ENCODE results near the gene APOL3. TPM values are rescaled to one million over a fixed set of nuclear protein-coding genes. Genes with fewer than 3 reads are reported as not detected.
A peak's percentile ranks its signal among the peaks of the same experiment; 100 is the strongest.
"Not testable (repeated sequence)": the region's sequence is repeated elsewhere in the genome, so short reads cannot be mapped to it uniquely, and the experiment has no call there.

Gene APOL3
- total RNA-seq, 1 experiment from 2014 or later: not detected

DNA sequence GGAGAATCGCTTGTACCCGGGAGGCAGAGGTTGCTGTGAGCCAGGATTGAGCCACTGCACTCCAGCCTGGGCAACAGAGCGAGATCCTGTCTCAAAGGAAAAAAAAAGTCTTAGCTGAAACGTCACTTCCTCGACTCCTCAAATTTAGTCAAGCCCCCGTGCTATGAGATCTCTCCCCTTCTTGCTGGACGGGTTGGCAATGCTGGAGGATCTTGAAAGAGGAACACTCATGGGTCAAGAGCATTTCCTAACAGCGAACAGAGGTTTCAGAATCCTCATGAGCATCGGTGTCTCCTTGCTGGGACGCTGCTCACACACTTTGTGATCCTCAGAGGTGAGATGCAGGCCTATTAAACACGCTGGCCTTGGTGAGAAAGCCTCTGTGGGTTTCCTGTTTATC lies 35.9 kb downstream of the APOL3 start:
- Histone ChIP-seq H4K20me1 (ENCODE audit: low read length) (no peaks in the 10 kb centered on the region), H3K79me2 (ENCODE audit: low read length) (no peaks in the 10 kb centered on the region), H3F3A (ENCODE audit: low read length, unreplicated experiment) (no peaks in the 10 kb centered on the region), H3K4me1 (ENCODE audit: insufficient read depth, low read length) (peaks cover 4% of the 10 kb centered on the region; the same call in 1 of the 2 replicates), H3K9ac (ENCODE audit: low read length) (no peak overlapping the region), H3K4me2 (ENCODE audit: low read length) (no peak overlapping the region), H3K27me3 (ENCODE audit: low read length) (no peaks in the 10 kb centered on the region), H3K4me3 (ENCODE audit: low read length) (no peak overlapping the region), H2AFZ (ENCODE audit: low read length) (no peak overlapping the region; the same call in 1 of the 2 replicates), H3K9me2 (replicated peaks; ENCODE audit: low read length) (no peaks in the 10 kb centered on the region), H3K36me3 (ENCODE audit: low read depth, low read length) (no peaks in the 10 kb centered on the region), H3K27ac (ENCODE audit: low read length) (no peak overlapping the region), H3K9me3 (ENCODE audit: low read length) (no peaks in the 10 kb centered on the region)
- intact Hi-C loops (cut with micrococcal nuclease): loop anchor here (1.0 to 10.0 kb wide), 4 partner anchors 193 to 692 kb away; no protein-coding TSS in a partner anchor
- BruUV-seq (replicated peaks): no TSS peak
- ATAC-seq (no peak), DNase-seq (no peak)
- TF ChIP-seq CTCF (conservative IDR thresholded peaks at IDR 0.05; ENCODE audit: low read depth, low read length) (no peak), EZH2phosphoT487 (IDR thresholded peaks at IDR 0.05; ENCODE audit: borderline replicate concordance, low read length) (no peak), EZH2 (IDR thresholded peaks at IDR 0.05; ENCODE audit: low read length, unreplicated experiment) (no peak)
- CTCF ChIA-PET: interaction anchor here (0.6 kb wide), 1 partner anchor 773 kb away, joined by 3 read pairs; no protein-coding TSS in a partner anchor
- POLR2A ChIA-PET (ENCODE audit: unreplicated experiment): no interaction called here

DNA sequence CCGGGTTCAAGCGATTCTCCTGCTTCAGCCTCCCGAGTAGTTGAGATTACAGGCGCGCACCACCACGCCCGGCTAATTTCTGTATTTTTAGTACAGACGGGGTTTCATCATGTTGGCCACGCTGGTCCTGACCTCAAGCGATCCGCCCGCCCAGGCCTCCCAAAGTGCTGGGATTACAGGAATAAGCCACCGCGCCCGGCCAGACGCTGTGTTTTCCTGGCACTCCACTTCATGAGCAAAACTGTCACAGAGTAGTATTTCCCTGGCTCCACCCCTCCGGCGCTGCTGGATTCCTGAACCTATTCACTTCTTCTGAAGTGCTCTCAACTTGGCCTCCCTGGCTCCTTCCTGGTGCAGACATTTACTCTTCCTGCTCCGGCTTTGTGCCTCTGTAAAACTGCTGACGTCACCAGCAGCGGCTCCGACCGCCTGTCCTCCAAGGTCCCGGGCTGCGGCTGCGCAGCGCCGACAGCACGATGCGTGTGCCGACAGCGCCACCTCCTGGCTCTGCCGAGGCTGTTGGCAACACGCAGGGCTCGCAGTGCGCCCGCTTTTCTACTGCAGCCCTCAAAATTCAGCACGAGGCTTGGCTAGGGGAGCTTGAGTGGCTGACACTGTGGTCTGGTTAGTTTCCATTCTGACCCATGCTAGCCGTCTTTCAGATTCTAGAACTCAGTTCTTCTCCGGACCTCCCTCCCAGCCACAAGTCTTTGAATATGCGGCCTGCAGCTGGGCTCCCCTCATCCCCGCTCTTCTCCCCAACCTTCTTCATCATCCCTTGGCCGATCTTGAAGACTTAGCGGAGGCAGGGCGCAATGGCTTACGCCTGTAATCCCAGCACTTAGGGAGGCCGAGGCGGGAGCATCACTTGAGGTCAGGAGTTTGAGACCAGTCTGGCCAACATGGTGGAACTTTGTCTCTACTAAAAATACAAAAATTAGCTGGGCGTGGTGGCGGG lies 36.6 kb downstream of the APOL3 start:
- peak overlapping the region; percentile 43; the same call in 1 of the 2 replicates for H3K4me3 ChIP-seq (ENCODE audit: low read length)
- TF ChIP-seq CTCF (conservative IDR thresholded peaks at IDR 0.05; ENCODE audit: low read depth, low read length) (peak; percentile 91), EZH2 (IDR thresholded peaks at IDR 0.05; ENCODE audit: low read length, unreplicated experiment) (no peak), EZH2phosphoT487 (IDR thresholded peaks at IDR 0.05; ENCODE audit: borderline replicate concordance, low read length) (no peak)
- H3K9ac ChIP-seq (ENCODE audit: low read length): peak overlapping the region; percentile 31; the same call in 1 of the 2 replicates
- peak; percentile 97 for ATAC-seq
- peaks cover 4% of the 10 kb centered on the region; the same call in 1 of the 2 replicates for H3K4me1 ChIP-seq (ENCODE audit: insufficient read depth, low read length)
- CTCF ChIA-PET: interaction anchor here (0.6 kb wide), 1 partner anchor 773 kb away, joined by 3 read pairs; no protein-coding TSS in a partner anchor
- H3K9me2 ChIP-seq (replicated peaks; ENCODE audit: low read length): no peaks in the 10 kb centered on the region
- H3K4me2 ChIP-seq (ENCODE audit: low read length): peak overlapping the region; percentile 59
- H3F3A ChIP-seq (ENCODE audit: low read length, unreplicated experiment): no peaks in the 10 kb centered on the region
- DNase-seq: peak; percentile 92
- intact Hi-C loops (cut with micrococcal nuclease): loop anchor here (1.0 to 10.0 kb wide), 4 partner anchors 193 to 692 kb away; no protein-coding TSS in a partner anchor
- 0 out of 2 replicates have a peak overlapping the region, but pooled peaks have one; percentile 32 for H3K27ac ChIP-seq (ENCODE audit: low read length)
- H3K9me3 ChIP-seq (ENCODE audit: low read length): no peaks in the 10 kb centered on the region
- no peaks in the 10 kb centered on the region for H3K36me3 ChIP-seq (ENCODE audit: low read depth, low read length)
- no peaks in the 10 kb centered on the region for H4K20me1 ChIP-seq (ENCODE audit: low read length)
- no peaks in the 10 kb centered on the region for H3K79me2 ChIP-seq (ENCODE audit: low read length)
- TSS peak; percentile 55 for BruUV-seq (replicated peaks)
- POLR2A ChIA-PET (ENCODE audit: unreplicated experiment): no interaction called here
- peak overlapping the region; percentile 93 for H2AFZ ChIP-seq (ENCODE audit: low read length)
- no peaks in the 10 kb centered on the region for H3K27me3 ChIP-seq (ENCODE audit: low read length)

DNA sequence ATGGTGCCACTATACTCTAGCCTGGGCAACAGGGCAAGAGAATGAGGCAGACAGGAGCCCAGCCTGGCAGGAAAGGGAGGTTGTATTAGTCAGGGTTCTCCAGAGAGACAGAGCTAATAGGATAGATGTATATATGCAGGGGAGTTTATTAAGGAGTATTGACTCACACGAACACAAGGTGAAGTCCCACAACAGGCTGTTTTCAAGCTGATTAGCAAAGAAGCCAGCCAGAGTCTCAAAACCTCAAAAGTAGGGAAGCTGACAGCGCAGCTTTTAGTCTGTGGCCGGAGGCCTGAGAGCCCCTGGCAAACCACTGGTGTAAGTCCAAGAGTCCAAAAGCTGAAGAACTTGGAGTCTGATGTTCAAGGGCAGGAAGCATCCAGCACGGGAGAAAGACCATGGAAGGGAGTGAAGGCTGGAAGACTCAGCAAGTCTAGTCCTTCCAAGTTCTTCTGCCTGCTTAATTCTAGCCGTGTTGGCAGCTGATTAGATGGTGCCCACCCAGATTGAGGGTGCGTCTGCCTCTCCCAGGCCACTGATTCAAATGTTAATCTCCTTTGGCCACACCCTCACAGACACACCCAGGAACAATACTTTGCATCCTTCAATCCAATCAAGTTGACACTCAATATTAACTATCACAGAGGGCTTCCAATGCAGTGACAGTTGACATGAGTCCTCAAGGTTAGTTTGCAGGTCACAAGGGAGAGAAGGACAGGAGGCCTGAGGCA lies 39.8 kb downstream of the APOL3 start:
- H3K36me3 ChIP-seq (ENCODE audit: low read depth, low read length); H3K9ac ChIP-seq (ENCODE audit: low read length); H3K4me3 ChIP-seq (ENCODE audit: low read length); DNase-seq; H2AFZ ChIP-seq (ENCODE audit: low read length); CTCF ChIA-PET; H3K4me1 ChIP-seq (ENCODE audit: insufficient read depth, low read length); H3K27me3 ChIP-seq (ENCODE audit: low read length); POLR2A ChIA-PET (ENCODE audit: unreplicated experiment); H3F3A ChIP-seq (ENCODE audit: low read length, unreplicated experiment); H3K4me2 ChIP-seq (ENCODE audit: low read length); BruUV-seq (replicated peaks); H4K20me1 ChIP-seq (ENCODE audit: low read length); H3K27ac ChIP-seq (ENCODE audit: low read length); H3K9me3 ChIP-seq (ENCODE audit: low read length); H3K79me2 ChIP-seq (ENCODE audit: low read length); ATAC-seq; H3K9me2 ChIP-seq (replicated peaks; ENCODE audit: low read length): not testable (repeated sequence)
- intact Hi-C loops (cut with micrococcal nuclease): loop anchor here (5.0 to 10.0 kb wide), 2 partner anchors 276 to 688 kb away; no protein-coding TSS in a partner anchor
